ENCODE data around the gene SAP30.
A peak's percentile ranks its signal among the peaks of the same experiment; 100 is the strongest.

Gene SAP30

DNA sequence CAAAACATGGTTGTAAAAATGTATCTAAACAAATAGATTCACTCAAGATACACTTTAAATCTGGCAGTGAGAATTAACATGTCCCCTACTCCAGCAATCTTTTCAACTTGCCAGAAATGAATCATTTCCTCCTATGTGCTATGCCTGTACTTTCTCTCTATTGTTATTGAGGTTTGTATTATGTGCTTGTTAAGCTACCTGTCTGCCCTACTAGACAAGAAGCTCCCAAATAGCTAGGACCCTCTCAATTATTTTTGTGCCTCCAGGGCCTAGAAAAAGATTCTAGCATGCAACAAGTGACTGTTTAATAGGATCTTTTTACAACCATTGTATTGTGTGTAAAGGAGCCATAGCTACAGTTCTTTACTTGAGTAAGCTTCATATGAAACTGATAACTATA, 3.5 kb upstream of the SAP30 start:
- peak; percentile 42 for DNase-seq (ENCODE audit: low read depth)

DNA sequence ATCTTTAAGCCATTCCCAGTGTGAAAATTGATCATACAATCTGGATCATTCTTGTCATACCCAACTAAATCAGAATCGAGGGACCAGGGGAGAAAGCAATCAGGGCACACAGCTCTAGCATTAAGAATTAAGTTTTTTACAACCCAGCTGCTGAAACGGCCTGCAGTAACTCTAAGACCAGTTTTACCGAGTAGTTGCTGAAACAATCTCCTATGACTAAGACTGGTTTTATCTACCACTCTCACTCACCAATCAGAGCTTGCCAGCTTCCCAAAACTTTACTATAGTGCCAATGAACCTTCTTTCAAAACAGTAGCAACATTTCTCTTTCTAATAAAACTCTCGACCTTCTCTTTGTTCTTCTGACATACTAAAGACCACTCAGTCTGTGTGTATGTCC, 2.8 kb upstream of the SAP30 start:
- DNase-seq (ENCODE audit: low read depth) = peak; percentile 20

DNA sequence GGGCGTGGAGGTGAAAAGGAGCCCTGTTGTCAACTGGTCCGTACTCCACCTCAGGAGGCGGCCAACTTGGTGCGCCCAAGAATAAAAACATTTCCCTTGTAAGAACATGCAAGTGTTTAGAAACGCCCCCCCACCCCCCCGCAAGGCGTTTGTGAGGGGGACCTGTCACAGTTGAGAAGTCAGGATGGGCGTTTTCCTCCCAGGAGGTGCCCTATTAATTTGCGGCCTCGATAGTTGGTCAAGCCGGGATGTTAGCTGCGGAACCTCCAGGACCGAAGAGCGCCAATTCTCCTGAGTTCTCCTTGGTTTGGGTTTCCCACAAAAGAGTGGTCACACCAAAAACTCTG, 651 bp upstream of the SAP30 start:
- DNase-seq (ENCODE audit: low read depth) = no peak

DNA sequence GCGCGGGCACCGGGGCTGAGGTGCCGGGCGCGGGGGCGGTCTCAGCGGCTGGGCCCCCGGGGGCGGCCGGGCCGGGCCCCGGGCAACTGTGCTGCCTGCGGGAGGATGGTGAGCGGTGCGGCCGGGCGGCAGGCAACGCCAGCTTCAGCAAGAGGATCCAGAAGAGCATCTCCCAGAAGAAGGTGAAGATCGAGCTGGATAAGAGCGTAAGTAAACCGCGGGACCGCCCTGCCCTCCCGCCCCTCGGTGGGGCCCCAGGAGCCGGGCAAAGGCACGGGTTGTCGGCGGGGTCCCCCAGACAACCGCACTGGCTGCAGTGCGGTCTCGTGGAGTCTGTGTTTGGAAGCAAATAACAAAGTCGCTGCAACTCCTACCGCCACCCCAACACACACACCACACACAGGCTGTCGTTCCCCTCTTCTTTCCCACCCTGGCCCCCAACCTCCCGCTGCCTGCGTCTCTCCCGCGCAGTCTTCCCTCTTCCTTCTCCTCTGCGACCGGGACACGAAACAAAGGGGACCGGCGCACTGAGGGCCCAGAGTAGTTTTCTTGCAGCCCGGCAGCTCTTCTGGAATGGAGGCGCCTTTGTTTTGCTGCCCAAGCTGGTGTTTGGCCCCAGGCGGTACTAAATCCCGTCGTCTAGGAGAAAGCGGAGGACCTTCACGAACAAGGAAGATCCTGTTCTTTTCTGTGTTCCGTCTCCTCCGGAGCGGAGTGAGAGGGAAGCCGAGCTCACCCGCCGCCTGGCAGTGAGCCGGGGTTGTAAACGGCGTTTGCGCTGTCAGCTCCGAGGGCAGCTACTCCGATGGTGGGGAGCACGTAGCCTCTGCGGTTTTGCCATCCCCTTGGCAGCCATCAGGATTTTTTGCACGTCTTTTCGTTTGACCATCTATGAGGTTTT, 788 bp downstream of the SAP30 start:
- DNase-seq (ENCODE audit: low read depth) = peak; percentile 77

DNA sequence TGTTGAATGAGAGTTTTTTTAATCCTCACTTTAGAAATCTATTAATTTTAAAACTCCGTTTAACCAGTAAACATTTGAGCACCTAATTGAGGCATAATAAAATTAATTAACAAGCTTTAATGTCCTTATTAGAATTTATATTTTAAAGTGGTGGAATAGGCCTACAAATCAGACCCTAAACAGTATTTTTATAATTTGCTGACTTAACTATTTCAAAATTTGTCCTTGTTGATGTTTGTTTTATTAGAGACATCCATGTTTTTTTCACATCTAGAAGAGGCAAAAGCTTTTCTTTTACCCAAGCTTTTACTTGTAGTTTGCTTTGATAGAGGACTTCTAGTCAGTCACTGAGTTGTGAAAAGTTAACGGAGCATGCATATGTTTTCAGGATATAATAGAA, 3.8 kb downstream of the SAP30 start:
- no peak for DNase-seq (ENCODE audit: low read depth)

DNA sequence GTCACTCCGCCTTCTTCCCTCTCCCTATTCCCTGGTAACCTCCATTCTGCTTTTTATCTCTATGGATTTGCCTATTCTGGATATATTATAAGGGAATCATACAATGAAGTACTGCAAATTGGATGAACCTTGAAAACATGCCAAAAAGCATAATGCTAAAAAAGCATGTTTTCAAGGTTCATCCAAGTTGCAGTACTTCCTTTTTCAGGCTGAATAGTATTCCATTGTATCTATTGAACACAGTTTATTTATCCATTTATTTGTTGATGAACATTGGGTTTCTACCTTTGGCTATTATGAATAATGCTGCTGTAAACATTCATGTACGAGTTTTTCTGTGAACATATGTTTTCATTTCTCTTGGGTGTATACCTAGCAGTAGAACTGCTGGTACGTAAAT, 9.2 kb downstream of the SAP30 start:
- no peak for DNase-seq (ENCODE audit: low read depth)

DNA sequence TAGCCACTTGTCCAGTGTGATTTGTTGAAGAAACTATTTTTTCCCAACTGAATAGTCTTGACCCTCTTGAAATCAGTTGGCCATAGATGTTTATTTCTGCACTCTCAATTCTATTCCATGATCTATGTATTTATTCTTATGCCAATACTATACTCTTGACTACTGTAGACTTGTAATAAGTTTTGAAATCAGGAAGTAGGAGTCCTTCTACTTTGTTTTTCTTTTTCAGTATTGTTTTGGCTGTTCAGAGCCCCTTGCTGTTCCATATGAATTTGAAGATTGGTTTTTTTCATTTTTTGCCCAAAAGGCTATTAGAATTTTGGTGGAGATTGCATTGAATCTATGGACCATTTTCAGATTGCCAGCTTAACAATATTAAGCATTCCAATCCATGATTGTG, 10.2 kb downstream of the SAP30 start:
- no peak for DNase-seq (ENCODE audit: low read depth)

DNA sequence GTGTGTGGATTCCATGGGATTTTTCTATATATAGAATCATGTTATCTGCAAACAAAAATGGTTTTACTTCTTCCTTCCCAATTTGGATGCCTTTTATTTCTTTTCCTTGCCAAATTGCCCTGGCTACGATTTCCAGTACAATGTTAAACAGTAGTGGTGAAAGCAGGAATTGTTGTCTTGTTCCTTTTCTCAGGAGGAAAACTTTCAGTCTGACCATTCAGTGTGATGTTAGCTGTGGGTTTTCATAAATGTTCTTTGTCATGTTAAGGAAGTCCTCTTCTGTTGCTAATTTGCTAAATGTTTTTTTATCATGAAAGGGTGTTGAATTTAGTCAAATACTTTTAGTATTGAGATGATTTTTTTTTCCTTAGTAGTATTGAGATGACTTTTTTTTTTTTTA, 10.9 kb downstream of the SAP30 start:
- DNase-seq (ENCODE audit: low read depth) = no peak

DNA sequence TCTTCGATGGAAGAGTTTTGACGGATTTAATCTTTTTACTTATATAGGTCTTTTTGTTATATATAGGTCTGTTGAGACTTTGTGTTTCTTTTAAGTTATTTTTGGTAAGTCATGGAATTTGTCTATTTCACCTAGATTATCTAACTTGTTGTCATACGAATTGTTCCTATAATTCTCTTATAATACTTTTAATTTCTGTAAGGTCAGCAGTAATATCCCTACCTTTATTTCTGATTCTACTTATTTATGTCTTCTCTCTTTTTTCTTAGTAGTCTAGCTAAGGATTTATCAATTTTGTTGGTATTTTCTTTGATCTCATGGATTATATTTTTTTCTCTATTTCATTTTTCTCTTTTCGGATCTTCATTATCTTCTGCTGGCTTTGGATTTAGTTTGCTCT, 11.6 kb downstream of the SAP30 start:
- DNase-seq (ENCODE audit: low read depth) = no peak

DNA sequence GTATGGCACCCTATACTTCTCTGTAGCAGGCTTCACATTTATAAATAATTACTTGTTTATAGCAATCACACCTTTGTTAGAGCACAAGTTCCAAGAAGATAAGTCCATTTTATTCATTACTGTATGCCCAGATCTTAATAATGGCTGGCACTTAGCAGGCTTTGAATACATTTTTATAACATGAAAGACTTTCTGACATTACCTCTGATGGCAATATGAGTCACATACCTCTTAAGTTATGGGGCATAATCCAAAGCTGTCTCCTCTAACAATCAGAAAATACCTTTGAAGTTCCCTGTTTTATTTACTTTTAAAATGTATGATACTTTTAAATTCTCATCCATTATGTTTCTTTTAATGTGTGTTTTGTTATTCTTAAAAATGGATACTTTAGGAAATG, 16.0 kb downstream of the SAP30 start:
- no peak for DNase-seq (ENCODE audit: low read depth)

DNA sequence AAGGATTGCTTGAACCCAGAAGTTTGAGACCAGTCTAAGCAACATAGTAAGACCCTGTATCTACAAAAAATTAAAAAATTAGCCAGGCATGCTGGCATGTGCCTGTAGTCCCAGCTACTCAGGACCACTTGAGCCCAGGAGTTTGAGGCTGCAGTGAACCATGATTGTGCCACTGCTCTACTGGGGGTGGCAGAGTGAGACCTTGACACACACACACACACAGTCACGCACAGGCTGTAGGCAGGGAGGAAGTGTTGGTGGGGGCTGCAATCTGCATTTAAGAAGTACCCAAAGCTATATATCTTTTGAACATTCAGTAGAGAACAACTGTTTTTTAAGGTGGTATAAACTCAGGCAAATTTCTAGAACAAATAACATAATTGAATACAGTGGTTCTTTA, 20.9 kb downstream of the SAP30 start:
- no peak for DNase-seq (ENCODE audit: low read depth)

DNA sequence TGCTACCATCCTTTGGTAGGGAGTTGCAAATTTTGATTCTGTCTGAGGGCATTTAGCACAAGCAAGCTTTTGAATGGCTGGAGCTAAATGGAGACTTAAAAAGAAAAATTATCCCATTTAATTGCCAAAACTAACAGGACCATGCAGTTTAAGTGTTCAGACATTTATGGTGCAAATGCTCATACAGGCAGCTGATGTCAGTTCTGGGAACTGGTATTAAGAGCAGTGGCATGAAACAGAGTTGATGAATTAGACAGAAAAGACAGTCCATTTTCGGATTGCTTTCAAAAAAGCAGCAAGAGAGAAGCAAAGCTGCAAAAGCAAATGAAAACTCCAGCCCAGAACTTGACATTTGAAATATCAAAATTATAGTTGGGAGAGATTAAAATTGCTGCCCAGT, 26.9 kb downstream of the SAP30 start:
- DNase-seq (ENCODE audit: low read depth) = no peak

DNA sequence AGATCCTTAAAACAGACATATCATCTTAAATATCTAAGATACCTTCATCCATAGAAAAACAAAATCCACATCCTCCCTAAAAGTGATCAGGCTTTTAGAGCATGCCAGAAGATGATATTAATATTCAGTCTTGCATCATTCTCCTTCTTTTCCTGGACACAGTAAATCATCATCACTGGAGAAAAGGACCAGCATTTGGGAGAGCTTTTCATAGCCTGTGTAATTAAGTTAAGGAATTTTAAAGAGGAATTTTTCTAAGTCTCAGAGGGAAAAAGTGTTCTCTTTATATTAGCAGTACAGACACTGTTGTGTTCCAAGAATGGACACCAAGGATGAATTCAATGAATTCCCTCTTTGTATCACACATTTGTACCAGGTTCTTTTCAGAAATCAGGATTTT, 27.5 kb downstream of the SAP30 start:
- no peak for DNase-seq (ENCODE audit: low read depth)

DNA sequence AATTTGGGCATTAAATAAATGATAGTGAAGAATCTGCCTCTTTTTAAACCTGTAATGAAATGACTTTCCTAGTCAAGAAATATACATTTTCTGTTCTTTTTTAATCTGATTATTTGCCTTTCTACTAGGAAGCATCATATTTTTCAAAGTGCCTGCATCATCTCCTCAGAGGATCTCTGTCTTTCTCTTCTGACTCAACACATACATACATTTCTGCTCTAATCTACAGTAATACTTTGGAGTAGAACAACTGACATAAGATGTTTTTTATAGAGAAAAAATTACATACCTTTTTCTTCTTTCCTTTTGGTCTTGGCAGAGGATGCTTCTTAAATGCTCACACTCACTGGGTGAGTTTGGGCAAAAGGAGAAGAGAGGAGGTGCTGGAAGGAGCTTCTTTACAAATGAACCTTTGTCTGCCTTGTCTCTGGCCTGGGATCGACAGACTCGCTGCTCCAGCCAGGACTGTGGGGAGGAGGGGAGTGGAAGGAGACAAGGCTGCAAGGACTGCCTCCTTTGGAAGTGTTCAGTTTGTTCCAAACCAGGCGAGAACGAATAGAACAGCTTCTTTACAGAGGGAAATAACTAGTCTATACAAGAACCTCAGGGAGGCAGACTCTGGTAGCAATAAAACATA, 28.1 kb downstream of the SAP30 start, which contains the start of gene SCRG1:
TSS of gene SCRG1 (minus strand) at position 338 of the 637 bp plus-strand sequence. CDS start 7,702 bp downstream, outside the sequence.
- no peak for DNase-seq (ENCODE audit: low read depth)

DNA sequence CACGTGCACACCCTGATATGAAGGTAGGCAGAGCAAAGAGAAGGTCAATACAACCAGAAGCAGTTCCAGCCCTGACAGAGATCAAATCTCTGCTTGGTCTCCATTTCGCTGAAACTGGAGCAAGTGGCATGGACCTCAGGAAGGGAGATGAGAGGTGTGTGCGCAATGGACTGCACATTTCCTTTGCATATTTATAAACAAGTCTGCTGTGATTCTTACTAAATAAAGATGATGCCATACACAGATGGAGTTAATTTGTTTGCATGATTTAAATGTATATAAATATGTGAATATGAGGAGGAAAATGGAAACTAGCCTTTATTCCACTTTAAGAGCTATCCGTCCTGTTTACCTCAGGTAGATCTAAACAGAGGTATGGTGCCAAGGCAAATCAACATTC, 30.3 kb downstream of the SAP30 start:
- DNase-seq (ENCODE audit: low read depth) = no peak

DNA sequence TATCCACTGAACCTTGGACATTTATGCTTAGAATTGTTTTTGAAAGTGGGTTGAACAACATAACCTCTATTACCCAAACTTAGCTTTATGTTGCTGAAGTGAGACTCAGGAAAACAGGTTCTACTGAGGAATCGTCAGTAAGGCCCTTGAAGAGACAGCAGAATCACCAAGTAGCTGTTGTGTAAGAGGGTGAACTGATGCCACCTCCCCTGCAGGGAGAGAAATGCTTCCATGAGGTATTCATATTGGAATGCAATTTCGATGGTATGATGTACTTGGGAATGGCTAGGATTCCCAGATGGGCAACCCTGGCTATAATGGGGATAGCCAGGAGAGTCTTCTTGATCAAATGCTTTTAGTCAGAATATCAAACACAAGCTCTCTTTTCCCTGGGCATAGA, 32.3 kb downstream of the SAP30 start:
- DNase-seq (ENCODE audit: low read depth) = peak; percentile 23

DNA sequence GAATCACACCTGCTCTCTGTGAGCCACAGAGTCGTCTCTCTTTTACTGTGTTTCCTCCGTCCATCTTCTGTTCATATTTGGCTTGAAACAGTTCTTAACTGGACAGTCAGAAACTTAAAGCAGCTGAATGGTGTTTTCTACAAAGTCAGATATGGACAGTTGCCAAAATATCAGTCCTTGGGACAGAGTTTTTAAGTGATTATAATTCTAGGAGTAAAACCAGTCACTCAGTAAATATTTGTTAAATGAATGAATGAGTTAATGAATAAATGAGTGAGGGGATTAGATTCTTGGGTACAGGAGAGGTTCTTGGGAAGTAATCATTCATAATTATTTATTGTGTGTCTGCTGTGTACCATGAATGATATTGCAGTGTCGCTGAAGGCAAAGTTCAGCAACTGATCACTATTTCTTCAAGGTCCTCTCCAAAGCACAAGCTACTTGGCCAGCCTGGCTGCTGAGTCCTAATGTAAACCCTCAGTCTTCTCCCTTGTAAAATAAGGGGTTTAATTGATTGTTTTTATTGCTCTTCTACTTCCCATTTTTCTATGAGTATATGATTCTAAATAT, 33.6 kb downstream of the SAP30 start:
- DNase-seq (ENCODE audit: low read depth) = no peak

DNA sequence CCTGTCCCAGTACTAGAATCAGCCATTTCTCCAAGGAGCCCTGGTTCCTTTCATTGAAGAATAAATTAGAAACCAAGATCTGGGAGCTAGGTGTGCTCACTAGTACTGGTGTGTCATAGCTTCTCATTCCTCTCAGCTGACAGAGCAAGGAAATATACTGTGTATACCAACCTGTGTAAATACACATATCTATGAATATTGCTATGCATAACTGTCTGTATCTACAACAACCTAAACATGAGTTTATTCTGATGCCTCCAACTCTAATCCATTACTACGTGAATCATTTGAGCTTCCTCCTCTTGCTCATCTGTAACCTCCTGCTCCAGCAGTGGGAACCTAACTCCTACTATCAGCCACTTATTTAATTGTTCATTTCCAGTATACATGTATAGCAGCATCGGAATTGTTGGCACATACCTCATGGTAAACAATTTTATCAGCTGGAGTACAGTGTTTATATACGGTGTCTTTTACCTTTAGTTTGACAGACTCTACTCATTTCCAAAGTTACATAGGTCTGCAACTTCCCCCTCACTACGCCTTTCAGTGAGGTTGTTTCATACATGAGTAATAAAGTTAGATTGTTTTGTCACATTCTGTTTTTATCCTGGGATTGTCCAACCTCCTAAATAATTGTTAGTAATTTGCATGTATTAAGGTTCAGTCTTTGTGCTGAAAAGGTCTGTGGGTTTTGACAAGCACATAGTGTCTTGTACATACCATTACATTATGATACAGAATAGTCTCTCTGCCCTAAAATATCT, 35.3 kb downstream of the SAP30 start:
- DNase-seq (ENCODE audit: low read depth) = no peak

DNA sequence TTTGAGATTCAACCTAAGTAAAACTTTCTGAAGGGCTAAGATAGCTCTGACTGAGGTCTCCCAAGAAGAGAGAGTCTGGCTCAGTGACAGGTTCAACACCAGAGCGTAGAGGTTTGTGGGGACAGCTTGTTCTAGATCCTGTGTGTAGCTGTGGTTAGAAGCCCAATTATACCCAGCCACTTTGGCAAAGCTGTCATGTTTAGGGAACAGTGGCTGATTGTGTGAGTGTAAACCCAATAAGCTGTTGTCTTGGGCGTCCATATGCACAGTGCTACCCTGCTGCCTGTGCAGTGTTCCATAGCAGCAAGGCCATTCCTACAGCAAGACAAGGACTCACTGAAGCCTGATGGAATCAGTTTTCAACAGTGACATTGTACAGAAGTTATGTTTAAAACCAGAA, 39.3 kb downstream of the SAP30 start:
- DNase-seq (ENCODE audit: low read depth) = no peak

DNA sequence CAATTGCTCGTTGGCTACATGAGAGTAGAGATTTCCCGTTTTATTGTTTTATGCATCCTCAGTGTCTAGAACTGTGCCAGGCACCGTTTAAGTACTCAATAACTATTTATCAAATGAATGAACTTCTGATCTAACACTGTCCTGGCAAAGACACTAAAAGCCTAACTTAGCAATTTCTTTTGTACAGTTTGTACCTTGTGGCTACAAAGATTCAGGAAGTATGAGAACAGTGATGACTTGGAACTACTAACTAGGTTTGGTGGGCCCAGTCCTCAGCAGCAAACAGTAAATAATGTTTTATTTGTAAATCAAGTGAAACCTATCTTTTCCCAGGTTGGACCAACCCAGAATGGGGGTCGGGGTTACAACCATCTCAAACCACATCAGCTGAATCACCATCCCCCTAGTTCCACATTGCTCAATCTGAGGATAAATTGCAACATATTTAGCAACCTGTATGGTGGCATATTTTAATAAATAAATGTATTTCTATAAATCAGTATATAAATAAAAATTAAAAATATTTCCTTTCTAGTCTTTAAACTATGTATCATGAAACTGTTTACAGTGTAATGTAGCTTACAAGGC, 40.4 kb downstream of the SAP30 start:
- DNase-seq (ENCODE audit: low read depth) = peak; percentile 70

DNA sequence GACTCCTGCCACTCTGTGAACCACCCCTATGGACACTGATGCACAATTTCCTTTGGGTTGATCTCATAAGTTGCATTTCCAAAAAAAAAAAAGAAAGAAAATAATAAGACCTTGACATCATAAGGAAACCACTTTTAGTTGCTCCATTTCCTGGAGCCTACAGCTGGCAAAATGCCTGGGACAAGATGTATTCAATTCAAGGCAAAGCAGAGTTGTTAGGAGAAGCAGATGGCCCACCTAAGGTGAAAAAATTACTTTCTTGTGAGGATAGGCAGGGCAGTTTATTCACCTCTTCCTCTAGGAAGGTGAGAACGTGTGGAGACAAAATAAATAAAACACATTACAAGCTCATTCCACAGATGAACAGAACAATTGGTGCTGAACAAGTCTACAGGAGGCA, 42.3 kb downstream of the SAP30 start:
- DNase-seq (ENCODE audit: low read depth) = peak; percentile 87

DNA sequence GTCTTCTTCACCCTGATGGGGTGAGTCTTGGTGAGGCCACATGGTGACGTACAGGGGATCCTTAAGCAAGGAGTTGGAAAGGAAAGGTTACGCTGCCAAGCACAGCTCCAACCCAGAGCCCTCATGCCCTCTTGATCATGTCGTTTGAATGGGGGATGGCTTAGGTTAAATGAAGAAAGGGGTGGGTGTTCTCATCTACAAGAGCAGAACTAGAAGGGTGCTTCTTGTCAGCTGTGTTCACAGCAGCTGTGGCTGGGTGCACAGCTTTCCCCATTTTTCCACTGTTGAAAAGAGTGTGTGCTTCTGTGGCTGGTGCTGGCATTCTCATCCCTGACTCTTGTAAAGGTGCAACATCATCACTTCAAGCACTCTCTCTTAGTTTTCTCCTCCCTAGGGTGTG, 43.7 kb downstream of the SAP30 start:
- DNase-seq (ENCODE audit: low read depth) = no peak
